Hepatocyte (in vitro differentiated cells): Measurements from ENCODE around the gene PARK7. TPM values are rescaled to one million over a fixed set of nuclear protein-coding genes. Genes with fewer than 3 reads are reported as not detected.

ENCODE experiments used
- DNase-seq: peaks from one replicate; pipeline ENCODE4 v3.0.0-alpha.2; 2016; ENCODE audit warnings: low spot score
- H2AFZ ChIP-seq: fragments of 200-600 bp; sonication (generic); 2 replicates; pipeline ENCODE4 v1.6.0; 2016; ENCODE audit warnings: antibody characterized with exemption, mild to moderate bottlenecking
- H3K27ac ChIP-seq: fragments of 200-600 bp; sonication (generic); 2 replicates; pipeline ENCODE4 v1.5.1; 2016; ENCODE audit warnings: mild to moderate bottlenecking
- H3K27me3 ChIP-seq: fragments of 200-600 bp; sonication (generic); 2 replicates; pipeline ENCODE4 v1.6.1; 2016
- H3K36me3 ChIP-seq: fragments of 200-600 bp; sonication (generic); replicated peaks from 2 replicates; pipeline ENCODE4 v1.5.1; 2016; ENCODE audit warnings: low read depth; ENCODE audit not compliant: insufficient read depth
- H3K4me1 ChIP-seq: fragments of 200-600 bp; sonication (generic); 2 replicates; pipeline ENCODE4 v1.5.1; 2016; ENCODE audit warnings: mild to moderate bottlenecking, moderate library complexity; ENCODE audit not compliant: insufficient read depth
- H3K4me2 ChIP-seq: fragments of 200-600 bp; sonication (generic); 2 replicates; pipeline ENCODE4 v1.6.0; 2016
- H3K4me3 ChIP-seq: fragments of 200-600 bp; sonication (generic); 2 replicates; pipeline ENCODE4 v1.5.1; 2016; ENCODE audit warnings: mild to moderate bottlenecking
- H3K79me2 ChIP-seq: fragments of 200-600 bp; sonication (generic); 2 replicates; pipeline ENCODE4 v1.6.0; 2017; ENCODE audit warnings: mild to moderate bottlenecking
- H3K9me2 ChIP-seq: fragments of 200-600 bp; sonication (generic); replicated peaks from 2 replicates; pipeline ENCODE4 v1.6.0; 2017; ENCODE audit warnings: mild to moderate bottlenecking; ENCODE audit not compliant: insufficient read depth
- H3K9me3 ChIP-seq: fragments of 200-600 bp; sonication (generic); 2 replicates; pipeline ENCODE4 v1.5.1; 2016; ENCODE audit warnings: low read depth, mild to moderate bottlenecking
- H4K20me1 ChIP-seq: fragments of 200-600 bp; sonication (generic); 2 replicates; pipeline ENCODE4 v1.6.0; 2016; ENCODE audit warnings: mild to moderate bottlenecking; ENCODE audit not compliant: insufficient read depth, poor library complexity, severe bottlenecking
- CTCF ChIP-seq: fragments of 200-600 bp; sonication (generic); IDR thresholded peaks from 2 replicates; pipeline ENCODE4 v1.5.1; 2016; ENCODE audit warnings: antibody characterized with exemption, mild to moderate bottlenecking; ENCODE audit not compliant: poor library complexity
- EZH2 ChIP-seq: fragments of 200-600 bp; sonication (generic); IDR thresholded peaks from 2 replicates; pipeline ENCODE4 v1.6.1; 2016; ENCODE audit warnings: antibody characterized with exemption, mild to moderate bottlenecking, borderline replicate concordance
- EZH2phosphoT487 ChIP-seq: fragments of 200-600 bp; sonication (generic); IDR thresholded peaks from one replicate; pipeline ENCODE4 v1.6.1; 2018; ENCODE audit warnings: antibody characterized with exemption, mild to moderate bottlenecking, low read depth, moderate library complexity; ENCODE audit not compliant: unreplicated experiment, severe bottlenecking
- WGBS: methylation state at CpG from one replicate; pipeline ENCODE4 v1.1.6; 2016; ENCODE audit warnings: low lambda C conversion rate; ENCODE audit errors: missing lambda C conversion rate; 5-methylcytosine and 5-hydroxymethylcytosine counted together
- polyA plus RNA-seq: library from polyadenylated mRNA; unstranded; fragments of >200 nt; fragmentation: Nextera tagmentation; extraction: Ambion mirVana; gene quantifications from 2 replicates; pipeline ENCODE4 v1.2.1, GENCODE V29; 2016
- total RNA-seq: library from RNA; depleted of rRNA; stranded (reverse); fragments of >200 nt; gene quantifications from 2 replicates; pipeline ENCODE4 v1.2.3, GENCODE V29; 2014

The PARK7 gene
- total and polyA plus RNA-seq, 2 experiments from 2014 or later: 166 to 395 TPM

- no peaks in the 10 kb centered on the region for H3K27me3 ChIP-seq
- no peak for TF ChIP-seq CTCF
- no peaks in the 10 kb centered on the region for H3K9me3 ChIP-seq
- 98% methylated on average over 3 of the region's 3 CpGs for WGBS
- DNase-seq: no peak
- H3K27ac ChIP-seq: no peak overlapping the region
- no peak overlapping the region for H3K4me3 ChIP-seq
- no peaks in the 10 kb centered on the region for H3K9me2 ChIP-seq
- H2AFZ ChIP-seq: no peak overlapping the region
- H3K4me1 ChIP-seq: peaks cover 7% of the 10 kb centered on the region
- H3K4me2 ChIP-seq: no peak overlapping the region
- peaks cover 69% of the 10 kb centered on the region for H3K79me2 ChIP-seq
- peaks cover 4% of the 10 kb centered on the region for H4K20me1 ChIP-seq
- no peaks in the 10 kb centered on the region for H3K36me3 ChIP-seq
These were observed 3.0 kb downstream of the PARK7 start for GRCh38 chr1:7964476-7964875.

GRCh38 chr1:7967196-7967595 is 5.7 kb downstream of the PARK7 start:
- Histone ChIP-seq H3K4me1 (peaks cover 7% of the 10 kb centered on the region), H3K27me3 (no peaks in the 10 kb centered on the region)
- no peak for DNase-seq

GRCh38 chr1:7967651-7968050 is 6.1 kb downstream of the PARK7 start:
- H3K27me3 ChIP-seq: no peaks in the 10 kb centered on the region
- peaks cover 62% of the 10 kb centered on the region for H3K79me2 ChIP-seq
- H3K4me1 ChIP-seq: peaks cover 4% of the 10 kb centered on the region
- no peaks in the 10 kb centered on the region for H3K9me3 ChIP-seq
- no peak overlapping the region for H3K4me3 ChIP-seq
- no peak overlapping the region for H3K27ac ChIP-seq
- no peaks in the 10 kb centered on the region for H3K36me3 ChIP-seq
- no peaks in the 10 kb centered on the region for H3K9me2 ChIP-seq
- no peak overlapping the region for H2AFZ ChIP-seq
- H4K20me1 ChIP-seq: peaks cover 7% of the 10 kb centered on the region
- H3K4me2 ChIP-seq: no peak overlapping the region
- TF ChIP-seq EZH2phosphoT487: no peak
- no peak for TF ChIP-seq CTCF
- TF ChIP-seq EZH2: no peak
- WGBS: 91% methylated on average over 4 of the region's 4 CpGs
- DNase-seq: no peak

More at GRCh38 chr1:7967196-7967595, 5.7 kb downstream of the PARK7 start:
- no peak overlapping the region for H3K27ac ChIP-seq
- peaks cover 7% of the 10 kb centered on the region for H4K20me1 ChIP-seq
- peaks cover 67% of the 10 kb centered on the region for H3K79me2 ChIP-seq
- TF ChIP-seq EZH2 (no peak), CTCF (no peak), EZH2phosphoT487 (no peak)
- no peak overlapping the region for H2AFZ ChIP-seq
- H3K9me2 ChIP-seq: no peaks in the 10 kb centered on the region
- WGBS: 89% methylated on average over 1 of the region's 1 CpG
- H3K4me3 ChIP-seq: no peak overlapping the region
- no peaks in the 10 kb centered on the region for H3K9me3 ChIP-seq
- no peak overlapping the region for H3K4me2 ChIP-seq
- H3K36me3 ChIP-seq: no peaks in the 10 kb centered on the region

GRCh38 chr1:7970246-7970645 is 8.7 kb downstream of the PARK7 start:
- no peaks in the 10 kb centered on the region for H3K4me1 ChIP-seq
- no peak overlapping the region for H2AFZ ChIP-seq
- no peak for TF ChIP-seq EZH2
- TF ChIP-seq EZH2phosphoT487: no peak
- no peak for TF ChIP-seq CTCF
- WGBS: 88% methylated on average over 2 of the region's 2 CpGs
- no peak overlapping the region for H3K4me3 ChIP-seq
- no peaks in the 10 kb centered on the region for H3K9me3 ChIP-seq
- H3K36me3 ChIP-seq: no peaks in the 10 kb centered on the region
- peaks cover 7% of the 10 kb centered on the region for H4K20me1 ChIP-seq
- peaks cover 36% of the 10 kb centered on the region for H3K79me2 ChIP-seq
- H3K4me2 ChIP-seq: no peak overlapping the region
- no peak overlapping the region for H3K27ac ChIP-seq
- H3K27me3 ChIP-seq: no peaks in the 10 kb centered on the region
- no peak for DNase-seq
- H3K9me2 ChIP-seq: no peaks in the 10 kb centered on the region
